Measurements from ENCODE around the gene RIMS1.

- TF ChIP-seq CTCF (IDR thresholded peaks at IDR 0.05) (no peak), POLR2A (IDR thresholded peaks at IDR 0.05) (no peak)
Observed at GRCh38 chr6:72287801-72288200, 401.5 kb downstream of the RIMS1 start.

Data from adrenal gland (tissue), 5 donors.